GM19463 (cell line): ENCODE measurements around the gene DLGAP1.
"Not testable (repeated sequence)": the region's sequence is repeated elsewhere in the genome, so short reads cannot be mapped to it uniquely, and the experiment has no call there.

ENCODE experiments used
- ATAC-seq: cut with Tn5 transposase; IDR thresholded peaks from one replicate; pipeline ENCODE4 v1.9.1; 2021; ENCODE audit warnings: mild to moderate bottlenecking, moderate library complexity; ENCODE audit not compliant: unreplicated experiment

DLGAP1 gene

GRCh38 chr18:3581890-3582289 is 873.2 kb downstream of the DLGAP1 start:
- ATAC-seq = no peak

GRCh38 chr18:3580523-3581025 is 874.5 kb downstream of the DLGAP1 start:
- not testable (repeated sequence) for ATAC-seq

DNA sequence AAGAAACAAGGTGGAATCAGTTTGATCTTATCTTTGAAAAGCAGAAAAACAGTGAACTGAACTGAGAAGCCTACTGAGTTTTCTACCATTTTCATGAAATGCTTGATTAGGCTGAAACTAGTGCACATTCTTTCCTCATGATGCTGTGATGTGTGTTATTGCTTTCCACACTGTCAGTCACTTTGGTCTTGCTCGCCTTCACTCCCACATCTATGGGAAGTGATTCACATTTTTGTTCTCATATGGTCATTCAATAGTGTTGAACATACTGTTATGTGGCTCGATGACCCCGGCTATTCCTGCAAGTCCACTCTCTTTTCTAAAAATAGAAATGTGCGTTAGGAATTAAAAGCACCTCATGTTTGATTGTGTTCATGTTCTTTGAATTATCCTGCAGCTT is 875.4 kb downstream of the DLGAP1 start:
- no peak for ATAC-seq

DNA sequence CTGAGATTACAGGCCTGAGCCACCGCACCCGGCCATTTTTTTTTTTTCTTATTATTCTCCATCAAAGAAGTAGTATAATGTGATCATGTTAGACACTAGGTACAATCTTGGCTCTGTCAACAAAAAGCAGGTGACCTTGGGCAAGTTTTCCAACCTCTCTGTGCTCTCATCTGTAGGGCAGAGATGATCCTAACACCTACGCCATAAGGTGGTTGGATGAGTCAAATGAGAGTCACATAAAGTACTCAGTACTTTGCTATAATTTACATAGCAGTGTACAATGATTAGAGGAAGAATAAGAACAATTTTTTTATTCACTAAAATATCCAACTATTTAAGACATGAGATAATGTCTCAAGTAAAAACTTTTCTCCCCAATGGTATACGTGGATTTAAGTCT is 876.5 kb downstream of the DLGAP1 start:
- ATAC-seq = no peak

GRCh38 chr18:3577281-3577855 is 877.7 kb downstream of the DLGAP1 start:
- ATAC-seq = no peak

DNA sequence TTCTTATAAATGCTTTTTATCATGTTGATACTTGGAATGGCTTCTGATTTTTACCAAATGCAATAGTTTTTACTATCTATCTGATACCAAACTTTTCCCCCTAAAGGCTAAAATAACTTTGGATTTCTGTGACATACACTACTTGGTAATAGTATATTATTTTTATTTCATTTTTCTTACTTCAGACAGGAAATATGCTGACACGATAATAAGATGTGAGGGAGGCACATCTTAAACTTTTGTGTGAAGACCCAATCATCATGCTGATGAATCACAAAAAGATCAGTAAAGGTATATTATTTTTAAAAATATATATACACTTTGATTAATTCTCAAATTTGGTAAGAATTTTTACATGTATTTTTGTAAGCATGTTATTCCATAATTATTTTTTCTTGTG is 882.3 kb downstream of the DLGAP1 start:
- no peak for ATAC-seq

DNA sequence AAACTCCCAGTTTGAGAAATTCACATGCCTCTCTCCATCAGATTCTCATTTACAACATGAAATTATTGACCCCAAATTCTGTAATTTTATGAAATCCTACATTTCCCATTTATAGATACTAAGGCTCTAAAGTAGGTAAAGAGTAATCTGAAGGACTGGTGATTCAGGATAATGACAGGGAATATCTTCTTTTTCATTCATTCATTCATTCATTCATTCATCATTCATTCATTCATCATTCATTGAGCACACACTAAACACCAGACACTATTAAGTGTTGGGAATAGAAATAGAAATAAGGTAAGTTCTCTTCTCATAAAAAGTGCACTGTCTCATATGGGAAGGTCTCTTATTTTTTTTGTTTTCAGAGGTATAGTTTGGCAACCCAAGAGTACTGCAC is 888.3 kb downstream of the DLGAP1 start:
- ATAC-seq = no peak

DNA sequence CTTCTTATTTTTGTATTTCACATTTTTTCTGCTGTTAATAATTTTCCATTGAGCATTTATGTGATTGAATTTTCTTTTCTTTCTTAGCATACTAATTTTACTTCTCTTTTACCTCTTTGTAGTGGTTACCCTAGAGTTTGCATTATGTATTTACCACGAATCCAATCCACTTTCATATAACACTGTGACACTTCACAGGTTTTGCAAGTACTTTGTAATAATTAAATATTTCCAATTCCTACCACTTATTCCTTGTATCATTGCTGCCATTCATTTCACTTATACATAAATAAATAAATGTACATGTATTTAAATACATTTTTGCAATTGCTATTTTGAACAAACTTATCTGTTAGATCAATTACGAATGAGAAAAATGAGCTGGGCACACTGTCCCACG is 894.4 kb downstream of the DLGAP1 start:
- no peak for ATAC-seq

DNA sequence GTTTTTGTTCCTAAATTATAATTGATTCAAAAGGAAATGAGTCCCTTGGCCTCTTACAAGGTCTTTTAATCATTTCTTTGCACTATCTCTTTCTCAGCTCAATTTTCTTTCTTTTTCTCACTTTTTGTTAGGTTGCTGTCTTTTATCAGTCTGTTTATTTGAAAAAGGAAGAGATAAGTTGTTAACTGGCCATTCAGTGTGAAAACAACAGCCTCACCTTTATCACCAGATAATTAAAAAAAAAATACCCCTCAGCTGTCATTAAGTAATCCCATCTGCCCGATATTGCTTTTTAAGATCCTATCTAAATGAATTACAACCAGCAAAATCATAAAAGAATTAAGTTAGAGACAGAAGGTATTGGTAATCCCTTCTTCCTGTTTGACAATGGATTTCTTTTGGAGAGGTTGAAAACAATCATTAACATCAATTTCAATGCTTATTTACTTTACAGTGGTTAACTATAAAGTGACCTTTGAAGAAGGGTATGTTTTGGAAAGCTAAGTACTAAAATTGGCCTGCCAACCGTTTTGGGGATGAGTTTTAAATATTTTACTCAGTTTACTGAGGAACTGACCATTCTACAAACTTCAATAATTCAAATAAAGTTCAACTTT is 900.2 kb downstream of the DLGAP1 start:
- ATAC-seq = no peak

DNA sequence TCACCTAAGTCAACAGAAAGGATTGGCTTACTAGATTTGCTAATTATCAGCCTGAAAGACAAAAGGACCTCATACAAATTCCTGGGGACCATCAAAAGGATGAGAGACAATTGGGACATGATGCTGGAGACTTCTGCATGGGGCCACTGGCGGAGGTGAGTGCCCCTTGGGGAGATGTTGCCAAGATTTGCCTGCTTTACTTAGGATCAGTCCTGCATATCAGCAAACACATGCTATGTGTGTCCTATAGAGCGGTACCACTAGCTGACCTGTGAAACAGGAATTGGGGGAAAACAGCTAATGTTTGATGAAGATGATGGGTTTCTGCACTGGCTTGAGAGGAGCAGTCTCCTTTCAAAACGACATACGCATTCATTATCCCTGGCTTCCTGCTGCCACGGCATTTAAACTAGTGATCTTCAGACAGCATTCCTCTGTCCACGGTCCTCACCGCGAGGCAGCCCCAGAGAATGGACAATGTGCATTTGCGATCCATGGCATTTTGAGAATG is 901.0 kb downstream of the DLGAP1 start:
- no peak for ATAC-seq

DNA sequence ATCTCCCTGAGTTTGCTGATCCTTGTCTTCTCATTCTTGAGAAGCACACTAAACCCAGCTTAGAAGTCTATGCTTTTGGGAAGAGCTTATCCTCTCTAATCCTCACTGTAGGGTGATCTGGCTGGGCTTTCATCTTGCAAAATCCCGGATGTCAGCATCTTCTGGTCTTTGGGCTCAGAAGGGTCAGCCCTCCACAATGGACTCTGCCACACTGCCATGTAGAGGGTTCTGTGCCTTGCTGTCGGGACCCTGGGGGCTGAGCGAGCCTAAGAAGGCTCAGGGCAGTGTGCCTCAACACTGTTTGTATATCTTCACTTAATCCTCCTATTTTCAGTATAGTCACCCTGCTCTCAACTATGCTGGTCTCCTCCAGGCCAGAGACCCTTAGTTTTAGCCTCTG is 902.8 kb downstream of the DLGAP1 start:
- ATAC-seq = no peak

GRCh38 chr18:3547891-3548615 is 907.1 kb downstream of the DLGAP1 start:
- ATAC-seq = no peak

DNA sequence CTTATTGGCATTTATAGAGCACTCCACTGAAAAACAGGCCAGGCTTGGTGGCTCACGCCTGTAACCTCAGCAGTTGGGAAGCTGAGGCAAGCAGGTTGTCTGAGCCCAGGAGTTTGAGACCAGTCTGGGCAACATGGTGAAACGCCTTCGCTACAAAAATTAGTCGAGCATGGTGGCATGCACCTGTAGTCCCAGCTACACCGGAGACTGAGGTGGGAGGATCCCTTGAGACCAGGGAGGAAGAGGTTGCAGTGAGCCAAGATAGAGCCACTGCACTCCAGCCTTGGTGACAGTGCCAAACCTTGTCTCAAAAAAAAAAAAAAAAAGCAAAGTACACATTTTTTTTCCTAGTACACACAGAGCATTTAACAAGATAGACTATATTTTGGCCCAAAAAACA is 909.0 kb downstream of the DLGAP1 start:
- ATAC-seq = no peak

- no peak for ATAC-seq
These were observed 910.6 kb downstream of the DLGAP1 start for GRCh38 chr18:3544537-3544936.

DNA sequence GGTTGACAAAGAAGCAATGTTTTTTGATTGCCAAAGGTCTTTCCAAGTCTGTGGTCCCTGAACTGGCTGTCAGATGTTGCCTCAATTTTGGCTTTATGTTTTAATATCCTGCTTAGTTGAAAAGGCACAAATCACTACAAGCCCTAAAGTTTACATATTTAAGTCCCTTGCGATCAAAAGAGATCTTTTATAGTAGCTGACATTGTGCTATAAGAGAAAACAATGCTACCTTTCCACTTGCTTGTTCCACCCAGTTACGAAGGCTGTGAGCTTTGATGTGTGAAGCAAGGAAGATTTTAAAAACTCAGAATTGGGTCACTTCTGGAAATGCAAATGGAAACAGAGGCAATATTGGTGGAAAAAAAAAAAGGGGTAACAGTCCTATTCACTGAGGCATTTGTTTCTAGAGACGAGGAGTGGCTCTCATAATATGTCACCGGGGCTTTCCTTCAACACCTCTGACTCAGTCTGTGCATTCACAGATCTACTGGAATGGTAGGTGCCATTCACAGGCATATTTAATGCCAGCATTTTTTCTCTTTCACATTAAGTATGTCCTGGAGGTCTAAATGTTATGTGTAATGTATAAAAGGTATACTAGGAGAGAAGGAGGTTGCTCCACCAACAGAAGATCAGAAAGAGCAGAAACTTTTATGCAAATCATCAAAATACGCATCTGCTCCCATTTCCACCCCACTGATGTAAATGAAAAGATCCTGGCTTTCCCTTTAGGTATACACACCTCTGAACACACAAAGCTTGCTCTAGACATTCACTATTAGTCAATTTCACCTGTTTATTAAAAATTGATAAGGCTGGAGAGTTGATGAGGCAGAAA is 913.3 kb downstream of the DLGAP1 start:
- ATAC-seq = peak; percentile 98

- no peak for ATAC-seq
These were observed 914.1 kb downstream of the DLGAP1 start for GRCh38 chr18:3540805-3541548.

- ATAC-seq = no peak
These were observed 916.0 kb downstream of the DLGAP1 start for GRCh38 chr18:3538954-3539617.

DNA sequence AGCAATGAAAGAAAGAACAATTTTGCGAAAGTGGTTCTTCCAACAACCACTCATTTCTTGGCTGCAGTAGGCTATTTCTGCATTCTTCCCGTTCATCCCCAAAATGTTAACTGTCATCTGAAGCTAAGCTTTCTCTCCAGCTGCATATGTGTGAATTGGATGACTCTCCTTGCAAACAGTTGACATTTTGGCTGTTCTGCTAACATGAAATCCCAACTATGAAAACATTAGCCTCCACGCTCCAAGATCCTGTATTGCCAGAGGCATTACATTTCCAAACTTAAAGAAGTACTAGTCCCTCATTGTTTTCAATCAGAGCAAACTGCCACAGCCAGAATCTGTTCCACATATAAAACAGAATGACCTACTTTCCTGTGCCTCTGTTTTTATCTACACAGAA is 916.7 kb downstream of the DLGAP1 start:
- ATAC-seq = no peak

- ATAC-seq = no peak
These were observed 924.3 kb downstream of the DLGAP1 start for GRCh38 chr18:3530807-3531206.

DNA sequence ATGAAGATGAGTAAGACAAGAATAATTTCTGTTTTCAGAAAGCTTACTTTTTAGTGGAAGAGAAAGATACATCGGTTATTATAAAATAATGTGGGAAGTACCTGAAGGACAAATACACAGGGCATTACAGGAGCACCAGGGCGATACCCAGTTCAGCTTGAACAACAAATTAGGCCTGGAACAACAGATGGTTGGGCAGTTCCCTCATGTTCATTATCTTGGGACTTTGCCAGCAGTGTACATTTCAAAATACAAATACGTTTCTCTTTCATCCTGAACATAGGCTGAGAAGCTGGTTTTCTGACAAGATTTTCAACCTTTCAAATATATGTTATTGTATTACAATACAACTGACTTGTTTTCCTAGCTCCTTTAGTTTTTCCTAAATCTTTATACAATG is 925.5 kb downstream of the DLGAP1 start:
- ATAC-seq = no peak
